GM12872 (cell line): ENCODE results near the gene OR6X1.

Experiments
- TF ChIP-seq, protein P1 (sequence below): IDR thresholded peaks from 3 replicates; pipeline ENCODE4 v1.5.1; 2011; ENCODE audit warnings: low read depth, mild to moderate bottlenecking, low read length, moderate library complexity; ENCODE audit not compliant: insufficient read depth

The OR6X1 gene

DNA sequence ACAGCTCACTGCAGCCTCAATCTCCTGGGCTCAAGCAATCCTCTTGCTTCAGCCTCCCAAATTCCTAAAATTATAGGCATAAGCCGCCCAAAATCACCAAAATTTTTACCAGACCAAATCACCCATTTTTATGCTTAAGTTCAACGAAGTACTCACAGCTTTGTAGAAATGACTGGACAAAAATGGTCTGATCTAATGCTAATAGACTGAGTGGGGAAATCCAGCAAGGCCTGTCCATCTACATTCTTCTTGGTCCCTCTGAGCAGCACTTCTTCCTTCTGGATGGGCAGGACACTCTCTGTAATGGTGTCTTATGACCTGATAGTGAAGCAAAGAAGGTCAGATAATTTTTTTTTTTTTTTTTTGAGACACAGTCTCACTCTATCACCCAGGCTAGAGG is 18.7 kb upstream of the OR6X1 start:
- TF ChIP-seq, protein P1, sequence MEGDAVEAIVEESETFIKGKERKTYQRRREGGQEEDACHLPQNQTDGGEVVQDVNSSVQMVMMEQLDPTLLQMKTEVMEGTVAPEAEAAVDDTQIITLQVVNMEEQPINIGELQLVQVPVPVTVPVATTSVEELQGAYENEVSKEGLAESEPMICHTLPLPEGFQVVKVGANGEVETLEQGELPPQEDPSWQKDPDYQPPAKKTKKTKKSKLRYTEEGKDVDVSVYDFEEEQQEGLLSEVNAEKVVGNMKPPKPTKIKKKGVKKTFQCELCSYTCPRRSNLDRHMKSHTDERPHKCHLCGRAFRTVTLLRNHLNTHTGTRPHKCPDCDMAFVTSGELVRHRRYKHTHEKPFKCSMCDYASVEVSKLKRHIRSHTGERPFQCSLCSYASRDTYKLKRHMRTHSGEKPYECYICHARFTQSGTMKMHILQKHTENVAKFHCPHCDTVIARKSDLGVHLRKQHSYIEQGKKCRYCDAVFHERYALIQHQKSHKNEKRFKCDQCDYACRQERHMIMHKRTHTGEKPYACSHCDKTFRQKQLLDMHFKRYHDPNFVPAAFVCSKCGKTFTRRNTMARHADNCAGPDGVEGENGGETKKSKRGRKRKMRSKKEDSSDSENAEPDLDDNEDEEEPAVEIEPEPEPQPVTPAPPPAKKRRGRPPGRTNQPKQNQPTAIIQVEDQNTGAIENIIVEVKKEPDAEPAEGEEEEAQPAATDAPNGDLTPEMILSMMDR: no peak

- TF ChIP-seq, protein P1: no peak
Measured at GRCh38 chr11:123771664-123772063, 17.3 kb upstream of the OR6X1 start.

DNA sequence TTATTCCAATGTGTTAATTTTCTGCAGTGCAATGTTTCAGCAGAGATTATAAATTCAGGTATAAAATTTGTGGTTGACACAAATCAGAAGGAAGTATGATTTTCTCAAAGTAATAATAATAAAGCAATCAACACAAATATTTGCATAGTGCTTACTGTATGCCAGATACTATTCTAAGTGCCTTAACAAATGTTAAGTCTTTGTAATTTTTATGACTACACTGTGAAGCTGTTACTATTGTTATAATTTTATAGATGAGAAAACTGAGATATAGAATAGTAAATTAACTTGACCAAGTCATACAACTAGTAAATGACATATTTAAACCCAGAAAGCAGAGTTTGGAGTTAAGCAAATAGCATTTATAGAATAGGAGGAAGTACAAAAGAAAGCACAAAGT is 16.4 kb upstream of the OR6X1 start:
- TF ChIP-seq, protein P1: no peak

- TF ChIP-seq, protein P1: no peak
Measured at GRCh38 chr11:123765601-123766000, 11.3 kb upstream of the OR6X1 start.

GRCh38 chr11:123762422-123762821 is 8.1 kb upstream of the OR6X1 start:
- TF ChIP-seq, protein P1: no peak

GRCh38 chr11:123760894-123761293 is 6.6 kb upstream of the OR6X1 start:
- TF ChIP-seq, protein P1: no peak

DNA sequence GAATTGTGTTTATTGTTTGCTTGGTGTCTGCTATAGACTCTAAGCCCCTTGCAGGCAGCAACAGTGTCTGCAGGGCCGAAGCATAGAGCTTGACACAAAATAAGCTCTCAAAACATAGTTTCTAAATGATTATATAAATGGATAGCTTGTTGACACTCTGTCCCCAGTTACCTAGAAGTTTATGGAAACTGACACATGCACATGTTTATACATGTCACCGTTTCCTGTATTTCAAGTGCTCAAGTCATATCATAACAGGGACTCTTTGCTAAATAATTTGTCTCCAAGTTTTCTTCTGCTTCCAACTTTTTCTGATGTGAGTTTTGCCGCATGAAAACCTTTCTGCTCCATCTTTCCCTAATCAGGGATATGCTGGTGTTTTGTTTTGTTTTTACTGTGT is 3.7 kb upstream of the OR6X1 start:
- TF ChIP-seq, protein P1: no peak

DNA sequence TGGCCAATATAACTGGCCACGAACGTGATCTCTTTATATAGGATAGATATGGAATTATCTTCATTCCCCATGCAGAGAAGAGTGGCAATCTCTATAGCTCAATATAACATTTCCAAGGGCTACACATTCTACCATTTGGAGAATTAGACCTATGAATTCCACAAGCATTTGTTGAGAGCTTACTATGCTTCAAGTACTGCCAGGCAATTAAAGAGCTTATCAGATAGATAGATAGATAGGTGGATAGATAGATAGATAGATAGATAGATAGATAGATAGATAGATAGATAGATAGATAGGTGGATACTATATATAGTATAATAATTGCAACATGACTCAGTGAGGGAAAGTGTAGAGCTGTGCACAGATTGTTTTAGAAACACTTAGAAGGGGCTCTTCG is 1.5 kb upstream of the OR6X1 start:
- TF ChIP-seq, protein P1: no peak
